Erythroblast (primary cell): ENCODE data around the gene XXYLT1.

Experiments
- DNase-seq, 2 experiments: peaks; one replicate each; lab custom pipeline; 2025; lab: John Stamatoyannopoulos, UW
- GATA1 ChIP-seq: IDR thresholded peaks from 2 replicates; pipeline ENCODE4 v1.6.1; 2011; ENCODE audit warnings: low read depth, mild to moderate bottlenecking, control low read depth, low read length, moderate library complexity
- POLR2A ChIP-seq: IDR thresholded peaks from 2 replicates; pipeline ENCODE4 v1.6.1; 2011; ENCODE audit warnings: mild to moderate bottlenecking, low read length

Gene XXYLT1

GRCh38 chr3:195179776-195180489, 91.0 kb downstream of the XXYLT1 start:
- DNase-seq, result peak; percentile 32 to 43
- TF ChIP-seq GATA1 (no peak), POLR2A (peak; percentile 27)

- DNase-seq, result peak; percentile 88 to 94
- peak; percentile 51 for TF ChIP-seq GATA1
- peak; percentile 79 for TF ChIP-seq POLR2A
Measured at GRCh38 chr3:195178124-195178910, 92.6 kb downstream of the XXYLT1 start.

GRCh38 chr3:195177422-195178123, 93.4 kb downstream of the XXYLT1 start:
- peak; percentile 36 to 44 for DNase-seq
- TF ChIP-seq GATA1 (no peak), POLR2A (no peak)

- DNase-seq, result no peak
- TF ChIP-seq POLR2A (no peak), GATA1 (no peak)
Measured at GRCh38 chr3:195176776-195177175, 94.2 kb downstream of the XXYLT1 start.

GRCh38 chr3:195175476-195176337, 95.3 kb downstream of the XXYLT1 start:
- TF ChIP-seq POLR2A (no peak), GATA1 (no peak)
- DNase-seq, result no peak

GRCh38 chr3:195175076-195175475, 95.9 kb downstream of the XXYLT1 start:
- no peak for DNase-seq
- TF ChIP-seq GATA1 (no peak), POLR2A (no peak)

GRCh38 chr3:195173657-195174056, 97.3 kb downstream of the XXYLT1 start:
- TF ChIP-seq GATA1, result no peak
- DNase-seq, result no peak

GRCh38 chr3:195172896-195173295, 98.1 kb downstream of the XXYLT1 start:
- DNase-seq, result no peak
- no peak for TF ChIP-seq POLR2A
- no peak for TF ChIP-seq GATA1

- TF ChIP-seq POLR2A, result no peak
- TF ChIP-seq GATA1, result no peak
- DNase-seq, result no peak
Measured at GRCh38 chr3:195172039-195172684, 98.8 kb downstream of the XXYLT1 start.

GRCh38 chr3:195171093-195171873, 99.7 kb downstream of the XXYLT1 start:
- no peak for DNase-seq
- TF ChIP-seq POLR2A (no peak), GATA1 (no peak)

GRCh38 chr3:195170496-195170895, 100.5 kb downstream of the XXYLT1 start:
- no peak for TF ChIP-seq POLR2A
- no peak for TF ChIP-seq GATA1
- no peak for DNase-seq

GRCh38 chr3:195169011-195169649, 101.8 kb downstream of the XXYLT1 start:
- DNase-seq, result no peak

More at GRCh38 chr3:195169011-195169649, 101.8 kb downstream of the XXYLT1 start:
- TF ChIP-seq POLR2A (no peak), GATA1 (no peak)
